HCT116 (cell line): ENCODE results near the gene CMC1. TPM values are rescaled to one million over a fixed set of nuclear protein-coding genes. Genes with fewer than 3 reads are reported as not detected.

ENCODE experiments used
- ATAC-seq: fragments of 200-7000 bp; cut with Tn5 transposase; 2 replicates; pipeline ENCODE4 v1.9.1; 2020; ENCODE audit warnings: mild to moderate bottlenecking, moderate library complexity
- BruUV-seq: library from RNA; stranded (reverse); fragments of 400-500 nt; replicated peaks from 2 replicates; lab custom pipeline; 2021; lab: Mats Ljungman, UMichigan
- CTCF ChIA-PET: fragments of 300-600 bp; sonication (Branson Sonifier 250); formaldehyde crosslinking; loops from one replicate; lab custom pipeline; 2021; ENCODE audit warnings: antibody characterized with exemption; lab: Charles Lee
- POLR2A ChIA-PET: fragments of 300-600, 350-600 bp; sonication (Branson Sonifier 250); formaldehyde crosslinking; loops from one replicate; lab custom pipeline; 2021; ENCODE audit warnings: antibody characterized with exemption; lab: Charles Lee
- RAD21 ChIA-PET, 2 experiments: fragments of 300-600 bp; sonication (Branson Sonifier 250); formaldehyde crosslinking; loops; one replicate each; lab custom pipeline; 2023; ENCODE audit warnings: low total read pairs in 2 of 2; ENCODE audit not compliant: uncharacterized antibody in 2 of 2, unreplicated experiment in 2 of 2, low non-redundant PET in 1 of 2; lab: Charles Lee
- DNase-seq: peaks from one replicate; pipeline ENCODE4 v3.0.0-alpha.2; 2010; ENCODE audit warnings: low read depth, low spot score
- H2AFZ ChIP-seq: fragments of 200-600 bp; shearing (Covaris generic), sonication (generic); 2 replicates; pipeline ENCODE4 v1.6.1; 2017; ENCODE audit warnings: low read depth, mixed run types, mixed read lengths, antibody characterized with exemption, low read length; ENCODE audit not compliant: poor library complexity, severe bottlenecking
- H3K27ac ChIP-seq: 2 replicates; pipeline ENCODE4 v1.5.1; 2012; ENCODE audit warnings: low read depth, low read length
- H3K27me3 ChIP-seq: fragments of 200-600 bp; sonication (generic); 2 replicates; pipeline ENCODE4 v1.6.1; 2016; ENCODE audit warnings: mixed run types, low read length, mixed read lengths; ENCODE audit not compliant: insufficient read depth
- H3K36me3 ChIP-seq, 2 experiments: fragments of 200-500 bp in 1 of 2; fragments of 200-600 bp in 1 of 2; sonication (Bioruptor generic) in 1 of 2; sonication (generic) in 1 of 2; 2 replicates each; pipeline versions ENCODE4 v1.5.1 to v1.6.1; 2014 to 2016; ENCODE audit warnings: low read length in 2 of 2, inconsistent platforms in 1 of 2, mixed read lengths in 1 of 2, mixed run types in 1 of 2; ENCODE audit not compliant: insufficient read depth in 2 of 2, control insufficient read depth in 1 of 2
- H3K4me1 ChIP-seq, 2 experiments: fragments of 200-600 bp in 1 of 2; sonication (generic) in 1 of 2; 2 replicates each; pipeline versions ENCODE4 v1.5.1 to v1.6.1; 2012 to 2017; ENCODE audit warnings: low read length in 2 of 2, inconsistent platforms in 1 of 2, mild to moderate bottlenecking in 1 of 2, mixed read lengths in 1 of 2, mixed run types in 1 of 2, moderate library complexity in 1 of 2; ENCODE audit not compliant: insufficient read depth in 2 of 2, control insufficient read depth in 1 of 2
- H3K4me2 ChIP-seq: fragments of 200-600 bp; sonication (generic); 2 replicates; pipeline ENCODE4 v1.6.1; 2017; ENCODE audit warnings: mixed run types, low read length, mixed read lengths
- H3K4me3 ChIP-seq, 2 experiments: fragments of 200-600 bp in 1 of 2; sonication (generic) in 1 of 2; replicated peaks in 1 of 2; 2 replicates each; pipeline ENCODE4 v1.5.1; 2011 to 2016; ENCODE audit warnings: low read length in 2 of 2, control low read depth in 1 of 2, low read depth in 1 of 2, mild to moderate bottlenecking in 1 of 2, mixed read lengths in 1 of 2, mixed run types in 1 of 2
- H3K79me2 ChIP-seq: fragments of 200-600 bp; sonication (generic); 2 replicates; pipeline ENCODE4 v1.6.1; 2017; ENCODE audit warnings: mild to moderate bottlenecking, mixed run types, low read length, moderate library complexity, mixed read lengths; ENCODE audit not compliant: insufficient read depth
- H3K9ac ChIP-seq: fragments of 200-600 bp; sonication (generic); 2 replicates; pipeline ENCODE4 v1.6.1; 2016; ENCODE audit warnings: low read length, mixed read lengths
- H3K9me2 ChIP-seq: fragments of 200-600 bp; sonication (generic), shearing (Covaris generic); 2 replicates; pipeline ENCODE4 v1.6.1; 2017; ENCODE audit warnings: mixed run types, mild to moderate bottlenecking, moderate library complexity; ENCODE audit not compliant: insufficient read depth
- H3K9me3 ChIP-seq, 2 experiments: fragments of 200-500 bp in 1 of 2; fragments of 200-600 bp in 1 of 2; sonication (Bioruptor generic) in 1 of 2; sonication (generic) in 1 of 2; 2 replicates each; pipeline ENCODE4 v1.6.1; 2014 to 2017; ENCODE audit warnings: low read length in 2 of 2, mixed read lengths in 2 of 2, inconsistent platforms in 1 of 2, low read depth in 1 of 2, mild to moderate bottlenecking in 1 of 2, mixed run types in 1 of 2, moderate library complexity in 1 of 2; ENCODE audit not compliant: control insufficient read depth in 1 of 2, insufficient read depth in 1 of 2
- H4K20me1 ChIP-seq: fragments of 200-600 bp; sonication (generic), shearing (Covaris generic); 2 replicates; pipeline ENCODE4 v1.6.1; 2017; ENCODE audit warnings: mixed run types, mild to moderate bottlenecking, moderate library complexity; ENCODE audit not compliant: insufficient read depth
- CBX3 ChIP-seq: IDR thresholded peaks from 2 replicates; pipeline ENCODE4 v1.6.1; 2012; ENCODE audit warnings: low read depth
- CEBPB ChIP-seq: IDR thresholded peaks from 2 replicates; pipeline ENCODE4 v1.6.1; 2012; ENCODE audit warnings: low read depth
- EGR1 ChIP-seq: IDR thresholded peaks from 2 replicates; pipeline ENCODE4 v1.6.1; 2012; ENCODE audit warnings: low read depth
- ELF1 ChIP-seq: IDR thresholded peaks from 2 replicates; pipeline ENCODE4 v1.6.1; 2012; ENCODE audit warnings: low read depth, borderline replicate concordance
- EZH2phosphoT487 ChIP-seq: fragments of 200-600 bp; IDR thresholded peaks from 2 replicates; pipeline ENCODE4 v1.6.1; 2018; ENCODE audit warnings: antibody characterized with exemption, borderline replicate concordance
- FOSL1 ChIP-seq: IDR thresholded peaks from 2 replicates; pipeline ENCODE4 v1.6.1; 2012; ENCODE audit warnings: low read depth
- JUND ChIP-seq: IDR thresholded peaks from 2 replicates; pipeline ENCODE4 v1.6.1; 2012
- POLR2A ChIP-seq: IDR thresholded peaks from 2 replicates; pipeline ENCODE4 v1.7.0; 2011; ENCODE audit warnings: borderline replicate concordance; ENCODE audit not compliant: insufficient read depth, insufficient read length; ENCODE audit errors: extremely low read depth
- POLR2AphosphoS5 ChIP-seq: IDR thresholded peaks from 2 replicates; pipeline ENCODE4 v1.6.1; 2011; ENCODE audit warnings: mild to moderate bottlenecking, low read depth, low read length, moderate library complexity
- TCF7L2 ChIP-seq: IDR thresholded peaks from 2 replicates; pipeline ENCODE4 v1.7.0; 2011; ENCODE audit warnings: borderline replicate concordance, inconsistent platforms; ENCODE audit not compliant: insufficient read depth, insufficient read length; ENCODE audit errors: extremely low read depth
- ZFX ChIP-seq: fragments of 450-650 bp; IDR thresholded peaks from 2 replicates; pipeline ENCODE4 v1.6.1; 2017
- ZNF274 ChIP-seq: fragments of 200-500 bp; sonication (Bioruptor generic); IDR thresholded peaks from 2 replicates; pipeline ENCODE4 v1.6.1; 2014; ENCODE audit warnings: mild to moderate bottlenecking, low read depth, low read length, inconsistent platforms
- intact Hi-C: fragments of 100-400 bp; cut with micrococcal nuclease; formaldehyde crosslinking; loops from 2 replicates; pipeline ENCODE4 v1.10.0; 2022
- total RNA-seq: library from RNA; stranded (reverse); gene quantifications from one replicate; pipeline ENCODE4 v1.2.1, GENCODE V29; 2021; ENCODE audit not compliant: unreplicated experiment
- TF ChIP-seq, protein P1 (sequence below), 3 experiments: fragments of 200-600 bp in 1 of 3; sonication (generic) in 1 of 3; IDR thresholded peaks in 2 of 3; conservative IDR thresholded peaks in 1 of 3; 2 replicates each; pipeline ENCODE4 v1.5.1; 2012 to 2017; ENCODE audit warnings: low read depth in 2 of 3, low read length in 2 of 3, antibody characterized with exemption in 1 of 3, borderline replicate concordance in 1 of 3, control low read depth in 1 of 3, mild to moderate bottlenecking in 1 of 3, mixed read lengths in 1 of 3, mixed run types in 1 of 3, moderate library complexity in 1 of 3; ENCODE audit not compliant: insufficient read depth in 1 of 3
- TF ChIP-seq, protein P2 (sequence below): IDR thresholded peaks from 2 replicates; pipeline ENCODE4 v1.6.1; 2012; ENCODE audit warnings: low read depth
- TF ChIP-seq, protein P3 (sequence below): IDR thresholded peaks from 2 replicates; pipeline ENCODE4 v1.6.1; 2012

Gene CMC1
- total RNA-seq, 1 experiment from 2014 or later, result 29.0 TPM

DNA sequence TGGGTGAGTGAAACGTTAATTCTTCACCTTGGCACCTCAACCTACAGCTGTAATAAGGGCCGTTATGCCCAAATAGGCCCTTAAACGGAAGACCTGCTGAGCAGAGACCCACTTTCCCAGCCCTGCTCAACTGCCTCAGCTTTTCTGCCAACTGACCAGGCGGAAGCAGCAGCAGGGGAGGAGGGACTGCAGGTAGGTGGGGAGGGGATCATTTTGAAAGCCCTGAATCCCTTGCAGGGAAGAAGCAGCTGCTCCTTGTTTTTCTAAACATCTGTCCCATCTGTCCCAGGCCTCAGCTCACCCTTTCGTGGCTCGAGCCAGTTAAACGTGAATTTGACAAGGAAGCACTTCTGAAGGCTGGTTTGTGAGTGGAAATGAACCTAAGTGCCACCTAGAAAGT, 978 bp upstream of the CMC1 start:
- Histone ChIP-seq H3K4me3 (peak overlapping the region in 1 of 2 experiments; percentile 70; a peak in 1 of 4 replicates), H3K27ac (no peak overlapping the region), H3K27me3 (no peaks in the 10 kb centered on the region), H3K9me2 (no peaks in the 10 kb centered on the region), H3K79me2 (peaks cover 39% of the 10 kb centered on the region), H3K9me3 (no peaks in the 10 kb centered on the region), H3K9ac (peak overlapping the region; percentile 85; the same call in 1 of the 2 replicates), H3K4me1 (peaks cover 0 to 17% of the 10 kb centered on the region in 2 experiments; a peak in 3 of 4 replicates), H4K20me1 (no peaks in the 10 kb centered on the region), H3K4me2 (peak overlapping the region; percentile 81), H2AFZ (peak overlapping the region; percentile 34), H3K36me3 (no peaks in the 10 kb centered on the region)
- RAD21 ChIA-PET, result no interaction called here
- TF ChIP-seq, protein P1, sequence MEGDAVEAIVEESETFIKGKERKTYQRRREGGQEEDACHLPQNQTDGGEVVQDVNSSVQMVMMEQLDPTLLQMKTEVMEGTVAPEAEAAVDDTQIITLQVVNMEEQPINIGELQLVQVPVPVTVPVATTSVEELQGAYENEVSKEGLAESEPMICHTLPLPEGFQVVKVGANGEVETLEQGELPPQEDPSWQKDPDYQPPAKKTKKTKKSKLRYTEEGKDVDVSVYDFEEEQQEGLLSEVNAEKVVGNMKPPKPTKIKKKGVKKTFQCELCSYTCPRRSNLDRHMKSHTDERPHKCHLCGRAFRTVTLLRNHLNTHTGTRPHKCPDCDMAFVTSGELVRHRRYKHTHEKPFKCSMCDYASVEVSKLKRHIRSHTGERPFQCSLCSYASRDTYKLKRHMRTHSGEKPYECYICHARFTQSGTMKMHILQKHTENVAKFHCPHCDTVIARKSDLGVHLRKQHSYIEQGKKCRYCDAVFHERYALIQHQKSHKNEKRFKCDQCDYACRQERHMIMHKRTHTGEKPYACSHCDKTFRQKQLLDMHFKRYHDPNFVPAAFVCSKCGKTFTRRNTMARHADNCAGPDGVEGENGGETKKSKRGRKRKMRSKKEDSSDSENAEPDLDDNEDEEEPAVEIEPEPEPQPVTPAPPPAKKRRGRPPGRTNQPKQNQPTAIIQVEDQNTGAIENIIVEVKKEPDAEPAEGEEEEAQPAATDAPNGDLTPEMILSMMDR (IDR thresholded peaks at IDR 0.05 in 2 of 3, conservative IDR thresholded peaks at IDR 0.05 in 1 of 3; ENCODE audit: borderline replicate concordance in 1 of 3, insufficient read depth in 1 of 3, low read depth in 2 of 3, low read length in 2 of 3), result no peak
- TF ChIP-seq CBX3 (no peak), CEBPB (no peak), EZH2phosphoT487 (no peak), POLR2AphosphoS5 (no peak), FOSL1 (no peak), ZNF274 (no peak), JUND (no peak), EGR1 (no peak)
- POLR2A ChIA-PET, result no interaction called here
- CTCF ChIA-PET, result no interaction called here
- intact Hi-C loops, result no loop called here
- BruUV-seq, result no TSS peak
- DNase-seq, result no peak
- no peak for ATAC-seq

DNA sequence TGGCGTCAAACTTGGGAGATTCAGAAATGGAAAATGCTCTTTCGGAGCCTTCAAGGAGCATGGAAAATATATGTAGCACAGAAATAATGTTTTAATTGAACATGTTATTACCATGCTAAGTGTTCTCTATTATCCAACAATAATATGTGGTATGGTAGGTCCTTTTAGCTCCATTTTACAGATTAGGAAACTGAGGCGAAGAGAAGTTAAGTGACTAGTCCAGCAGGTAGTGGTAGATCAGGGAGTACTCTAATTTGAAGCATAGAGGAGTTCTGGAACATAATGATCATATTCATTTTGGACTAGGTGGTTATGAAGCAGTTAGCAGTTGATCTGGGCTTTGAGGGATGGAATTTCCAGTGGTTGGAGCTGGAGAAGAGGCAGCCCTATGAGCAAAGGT, 1.1 kb downstream of the CMC1 start:
- H3K79me2 ChIP-seq, result peaks cover 60% of the 10 kb centered on the region
- intact Hi-C loops, result no loop called here
- ChIA-PET CTCF (no interaction called here), POLR2A (no interaction called here), RAD21 (no interaction called here)
- no peak for DNase-seq
- H3K4me2 ChIP-seq, result peak overlapping the region; percentile 81
- no peaks in the 10 kb centered on the region for H3K27me3 ChIP-seq
- no peaks in the 10 kb centered on the region for H3K36me3 ChIP-seq
- no peak overlapping the region for H2AFZ ChIP-seq
- ATAC-seq, result no peak
- peaks cover 0 to 17% of the 10 kb centered on the region in 2 experiments; a peak in 3 of 4 replicates for H3K4me1 ChIP-seq
- no peak overlapping the region for H3K27ac ChIP-seq
- no peaks in the 10 kb centered on the region for H3K9me2 ChIP-seq
- H3K9ac ChIP-seq, result peak overlapping the region; percentile 85
- no peaks in the 10 kb centered on the region for H4K20me1 ChIP-seq
- H3K9me3 ChIP-seq, result no peaks in the 10 kb centered on the region
- peak overlapping the region; percentile 70 to 92 for H3K4me3 ChIP-seq
- BruUV-seq, result TSS peak; percentile 63
- no peak for TF ChIP-seq ELF1
- no peak for TF ChIP-seq ZFX
- TF ChIP-seq POLR2AphosphoS5, result no peak
- no peak for TF ChIP-seq POLR2A
- TF ChIP-seq, protein P2, sequence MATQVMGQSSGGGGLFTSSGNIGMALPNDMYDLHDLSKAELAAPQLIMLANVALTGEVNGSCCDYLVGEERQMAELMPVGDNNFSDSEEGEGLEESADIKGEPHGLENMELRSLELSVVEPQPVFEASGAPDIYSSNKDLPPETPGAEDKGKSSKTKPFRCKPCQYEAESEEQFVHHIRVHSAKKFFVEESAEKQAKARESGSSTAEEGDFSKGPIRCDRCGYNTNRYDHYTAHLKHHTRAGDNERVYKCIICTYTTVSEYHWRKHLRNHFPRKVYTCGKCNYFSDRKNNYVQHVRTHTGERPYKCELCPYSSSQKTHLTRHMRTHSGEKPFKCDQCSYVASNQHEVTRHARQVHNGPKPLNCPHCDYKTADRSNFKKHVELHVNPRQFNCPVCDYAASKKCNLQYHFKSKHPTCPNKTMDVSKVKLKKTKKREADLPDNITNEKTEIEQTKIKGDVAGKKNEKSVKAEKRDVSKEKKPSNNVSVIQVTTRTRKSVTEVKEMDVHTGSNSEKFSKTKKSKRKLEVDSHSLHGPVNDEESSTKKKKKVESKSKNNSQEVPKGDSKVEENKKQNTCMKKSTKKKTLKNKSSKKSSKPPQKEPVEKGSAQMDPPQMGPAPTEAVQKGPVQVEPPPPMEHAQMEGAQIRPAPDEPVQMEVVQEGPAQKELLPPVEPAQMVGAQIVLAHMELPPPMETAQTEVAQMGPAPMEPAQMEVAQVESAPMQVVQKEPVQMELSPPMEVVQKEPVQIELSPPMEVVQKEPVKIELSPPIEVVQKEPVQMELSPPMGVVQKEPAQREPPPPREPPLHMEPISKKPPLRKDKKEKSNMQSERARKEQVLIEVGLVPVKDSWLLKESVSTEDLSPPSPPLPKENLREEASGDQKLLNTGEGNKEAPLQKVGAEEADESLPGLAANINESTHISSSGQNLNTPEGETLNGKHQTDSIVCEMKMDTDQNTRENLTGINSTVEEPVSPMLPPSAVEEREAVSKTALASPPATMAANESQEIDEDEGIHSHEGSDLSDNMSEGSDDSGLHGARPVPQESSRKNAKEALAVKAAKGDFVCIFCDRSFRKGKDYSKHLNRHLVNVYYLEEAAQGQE, result no peak
- no peak for TF ChIP-seq TCF7L2
- TF ChIP-seq, protein P3, sequence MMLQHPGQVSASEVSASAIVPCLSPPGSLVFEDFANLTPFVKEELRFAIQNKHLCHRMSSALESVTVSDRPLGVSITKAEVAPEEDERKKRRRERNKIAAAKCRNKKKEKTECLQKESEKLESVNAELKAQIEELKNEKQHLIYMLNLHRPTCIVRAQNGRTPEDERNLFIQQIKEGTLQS, result no peak
